LNCAP (cell line): Measurements from ENCODE around the gene TRAF3IP1.

Experiments used
- TF ChIP-seq, protein P1 (sequence below): fragments of 450-650 bp; IDR thresholded peaks from 2 replicates; pipeline ENCODE4 v1.5.1; 2017; ENCODE audit warnings: mild to moderate bottlenecking

TRAF3IP1 gene

DNA sequence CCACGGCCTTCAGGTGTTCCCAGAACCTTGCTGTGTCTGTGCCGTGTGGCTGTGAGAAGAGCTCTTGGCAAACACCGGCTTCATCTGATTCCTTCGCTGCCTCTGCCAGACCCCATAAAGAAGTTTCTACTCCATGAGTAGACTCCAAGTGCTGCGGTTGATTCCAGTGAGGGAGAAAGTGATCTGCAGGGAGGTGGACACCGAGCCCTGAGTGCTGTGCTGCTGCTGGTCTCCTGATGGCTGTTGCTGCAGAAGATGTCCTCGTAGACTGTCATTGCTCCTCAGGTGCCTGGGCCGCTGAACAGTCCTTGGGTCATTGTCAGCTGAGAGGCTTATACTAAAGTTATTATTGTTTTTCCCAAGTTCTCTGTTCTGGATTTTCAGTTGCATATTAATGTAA lies 126.1 kb downstream of the TRAF3IP1 start:
- TF ChIP-seq, protein P1, sequence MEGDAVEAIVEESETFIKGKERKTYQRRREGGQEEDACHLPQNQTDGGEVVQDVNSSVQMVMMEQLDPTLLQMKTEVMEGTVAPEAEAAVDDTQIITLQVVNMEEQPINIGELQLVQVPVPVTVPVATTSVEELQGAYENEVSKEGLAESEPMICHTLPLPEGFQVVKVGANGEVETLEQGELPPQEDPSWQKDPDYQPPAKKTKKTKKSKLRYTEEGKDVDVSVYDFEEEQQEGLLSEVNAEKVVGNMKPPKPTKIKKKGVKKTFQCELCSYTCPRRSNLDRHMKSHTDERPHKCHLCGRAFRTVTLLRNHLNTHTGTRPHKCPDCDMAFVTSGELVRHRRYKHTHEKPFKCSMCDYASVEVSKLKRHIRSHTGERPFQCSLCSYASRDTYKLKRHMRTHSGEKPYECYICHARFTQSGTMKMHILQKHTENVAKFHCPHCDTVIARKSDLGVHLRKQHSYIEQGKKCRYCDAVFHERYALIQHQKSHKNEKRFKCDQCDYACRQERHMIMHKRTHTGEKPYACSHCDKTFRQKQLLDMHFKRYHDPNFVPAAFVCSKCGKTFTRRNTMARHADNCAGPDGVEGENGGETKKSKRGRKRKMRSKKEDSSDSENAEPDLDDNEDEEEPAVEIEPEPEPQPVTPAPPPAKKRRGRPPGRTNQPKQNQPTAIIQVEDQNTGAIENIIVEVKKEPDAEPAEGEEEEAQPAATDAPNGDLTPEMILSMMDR = no peak

DNA sequence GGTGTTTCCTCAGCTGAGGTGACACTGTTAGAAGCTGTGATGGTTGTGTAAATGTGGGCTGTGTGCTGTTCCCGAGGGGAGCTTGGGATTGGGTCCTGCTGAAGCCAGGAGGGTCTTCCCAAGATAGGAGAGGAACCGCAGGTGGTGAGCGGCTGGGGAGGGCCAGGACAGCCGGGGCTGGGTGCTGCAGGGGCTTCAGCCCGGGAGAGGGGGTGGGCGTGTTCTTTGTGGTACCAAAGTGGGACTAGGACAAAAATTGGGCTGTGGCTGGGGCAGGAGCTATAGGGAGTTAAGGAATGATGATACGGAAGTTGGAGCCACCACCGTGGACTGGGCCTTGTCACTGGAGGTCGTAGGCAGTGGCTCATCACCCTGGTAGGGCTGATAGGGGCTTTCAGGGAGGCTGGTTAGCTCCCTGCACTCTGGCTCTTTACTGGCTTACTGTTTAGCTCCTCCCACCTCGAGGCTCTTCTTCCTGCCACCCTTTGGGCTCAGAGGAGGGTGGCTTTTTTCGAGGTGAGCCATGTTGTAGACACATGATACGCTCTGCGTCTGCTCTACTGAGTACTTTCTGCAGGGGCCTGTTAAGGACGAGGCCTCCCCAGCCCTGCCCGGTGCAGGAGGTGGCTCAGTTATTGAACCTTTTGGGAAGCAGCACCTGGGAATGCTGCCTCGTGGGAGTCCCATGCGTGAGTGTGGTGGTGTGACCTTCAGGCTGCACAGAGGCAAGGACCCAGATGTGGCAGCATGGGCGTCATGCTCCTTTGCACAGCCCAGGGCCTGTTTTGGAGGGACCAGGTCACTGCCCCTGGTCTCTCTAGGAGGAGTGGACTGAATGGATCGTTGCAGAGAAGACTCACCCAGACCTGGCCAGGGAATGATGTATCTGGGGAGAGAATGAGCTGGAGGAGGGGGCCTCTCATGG lies 128.0 kb downstream of the TRAF3IP1 start:
- TF ChIP-seq, protein P1 = no peak

DNA sequence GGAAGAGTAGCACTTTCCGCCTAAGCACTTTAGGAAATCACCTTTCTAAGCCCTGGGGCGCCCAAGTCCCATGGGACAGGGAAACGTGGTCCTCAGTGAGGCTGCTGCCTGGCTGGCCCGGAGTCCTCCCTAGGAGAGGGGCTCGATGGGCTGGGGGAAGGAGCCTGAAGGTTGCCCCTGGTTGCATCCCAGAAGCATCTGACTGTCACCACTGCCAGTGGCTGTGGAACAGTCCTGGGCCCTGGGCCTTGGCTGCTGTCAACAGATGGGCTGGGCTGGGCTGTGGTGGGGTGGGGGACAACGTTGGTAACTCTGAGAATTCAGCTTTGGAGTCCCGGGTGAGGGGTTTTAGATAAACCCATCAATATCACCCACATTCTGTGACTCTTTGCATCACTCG lies 128.9 kb downstream of the TRAF3IP1 start:
- TF ChIP-seq, protein P1 = no peak

DNA sequence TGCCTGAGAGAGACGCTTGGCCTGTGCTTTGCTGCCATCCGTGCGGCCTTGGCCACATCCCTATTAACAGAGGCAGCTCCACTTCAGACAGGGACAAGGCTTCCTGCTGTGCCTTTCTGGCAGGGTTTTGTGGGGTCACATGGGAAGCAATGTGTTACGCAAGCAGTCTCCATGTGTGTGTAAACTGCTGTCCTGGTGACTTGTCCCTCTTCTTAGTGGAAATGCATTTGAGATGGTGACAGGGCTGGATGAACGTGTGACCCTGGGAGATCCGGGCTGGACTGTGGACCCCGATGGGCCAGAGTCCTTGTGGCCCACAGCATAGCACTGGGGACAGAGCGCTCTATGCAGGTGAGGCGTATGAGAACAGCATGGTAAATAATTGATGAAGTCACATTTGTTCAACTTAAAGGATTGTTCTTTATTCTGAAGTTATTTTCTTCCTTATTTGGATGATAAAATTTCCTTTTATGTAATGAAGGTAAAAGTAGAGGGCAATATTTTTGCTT lies 129.6 kb downstream of the TRAF3IP1 start:
- TF ChIP-seq, protein P1 = no peak

DNA sequence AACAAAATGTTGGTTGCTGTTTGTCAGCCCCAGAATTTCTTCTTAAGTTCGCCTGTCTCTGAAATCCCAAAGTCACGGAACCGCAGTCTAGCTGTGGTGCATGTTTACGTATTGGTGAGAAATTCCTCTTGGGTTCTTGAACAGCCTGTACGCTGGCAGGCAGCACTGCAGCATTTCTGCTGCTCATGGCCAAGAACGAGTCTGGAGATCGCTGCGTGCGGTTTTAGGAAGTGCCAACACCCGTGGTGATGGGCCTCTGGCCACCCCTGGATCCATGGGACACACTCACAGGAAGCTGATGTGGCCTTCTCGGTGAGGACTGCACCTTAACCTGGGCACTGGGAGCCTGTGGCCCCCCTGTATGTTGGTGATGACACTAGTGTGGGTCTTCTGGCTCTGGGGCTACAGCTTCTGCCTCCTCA lies 130.1 kb downstream of the TRAF3IP1 start:
- TF ChIP-seq, protein P1 = no peak
